ENCODE measurements around the gene CKAP5. TPM values are rescaled to one million over a fixed set of nuclear protein-coding genes. Genes with fewer than 3 reads are reported as not detected.

CKAP5 gene
- total RNA-seq, 1 experiment from 2014 or later, result 171 TPM

DNA sequence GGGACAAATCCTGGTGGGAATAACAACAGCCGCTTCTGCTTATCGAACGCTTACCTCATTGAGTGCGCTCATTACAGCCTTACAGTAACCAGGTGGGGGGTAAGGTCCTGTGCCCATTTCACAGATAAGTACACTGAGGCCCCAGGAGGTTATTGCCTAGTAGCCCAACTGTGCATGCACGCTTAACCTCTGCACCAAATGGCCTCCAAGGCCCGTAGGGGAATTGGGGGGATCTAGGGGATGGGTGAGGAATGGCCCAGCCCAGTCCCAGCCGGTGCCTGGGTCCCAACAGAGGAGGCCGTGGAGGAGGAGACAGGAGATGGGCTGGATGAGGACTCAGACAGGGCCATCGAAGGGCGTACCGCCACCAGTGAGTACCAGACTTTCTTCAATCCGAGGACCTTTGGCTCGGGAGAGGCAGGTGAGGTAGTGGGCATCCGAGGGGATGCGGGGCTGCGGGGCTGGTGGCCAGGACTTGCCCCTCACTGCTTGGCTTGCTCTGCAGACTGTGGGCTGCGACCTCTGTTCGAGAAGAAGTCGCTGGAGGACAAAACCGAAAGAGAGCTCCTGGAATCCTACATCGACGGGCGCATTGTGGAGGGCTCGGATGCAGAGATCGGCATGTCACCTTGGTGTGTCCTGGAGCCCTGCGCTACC, 119.7 kb downstream of the CKAP5 start:
- no peak for ATAC-seq

DNA sequence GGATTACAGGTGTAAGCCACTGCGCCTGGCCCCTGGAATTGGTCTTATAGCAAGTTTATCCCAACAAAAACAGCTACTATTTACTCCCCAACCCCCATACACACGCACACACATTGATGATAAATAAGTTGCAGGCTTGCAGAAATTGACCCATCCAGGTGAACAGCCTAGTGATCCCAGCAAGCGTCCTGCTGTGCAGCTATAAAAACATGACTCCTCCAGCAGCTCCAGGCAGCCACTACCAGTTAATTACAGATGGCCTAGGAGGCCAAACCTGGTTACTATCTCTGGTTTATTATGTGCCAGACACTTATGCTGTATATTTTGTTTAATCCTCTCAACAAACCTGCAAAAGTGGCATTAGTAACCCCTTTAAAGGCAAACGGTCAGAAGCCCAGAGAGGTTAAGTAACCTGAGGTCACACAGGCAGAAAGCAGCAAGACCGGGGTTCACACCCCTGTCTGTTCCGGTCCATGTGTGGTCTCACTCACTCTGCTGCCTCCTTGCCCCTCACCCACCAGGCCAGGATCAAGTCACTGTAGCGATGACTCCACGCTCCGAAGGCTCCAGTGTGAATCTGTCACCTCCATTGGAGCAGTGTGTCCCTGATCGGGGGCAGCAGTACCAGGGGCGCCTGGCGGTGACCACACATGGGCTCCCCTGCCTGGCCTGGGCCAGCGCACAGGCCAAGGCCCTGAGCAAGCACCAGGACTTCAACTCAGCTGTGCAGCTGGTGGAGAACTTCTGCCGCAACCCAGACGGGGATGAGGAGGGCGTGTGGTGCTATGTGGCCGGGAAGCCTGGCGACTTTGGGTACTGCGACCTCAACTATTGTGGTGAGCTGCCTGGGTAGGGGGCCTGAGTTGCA, 120.5 kb downstream of the CKAP5 start:
- H3K4me1 Mint-ChIP-seq, result peaks cover 10% of the 10 kb centered on the region
- POLR2A ChIA-PET, result no interaction called here
- H3K36me3 Mint-ChIP-seq, result no peaks in the 10 kb centered on the region
- DNase-seq (ENCODE audit: low spot score) (no peak), ATAC-seq (peak; percentile 29; the same call in 1 of the 2 replicates)
- no peaks in the 10 kb centered on the region for H3K9me3 Mint-ChIP-seq
- H3K4me3 Mint-ChIP-seq, result no peak overlapping the region
- no peak for TF ChIP-seq ZNF263 (CRISPR knock-in tag; IDR thresholded peaks at IDR 0.05; ENCODE audit: low read depth)
- TF ChIP-seq ZNF396 (CRISPR knock-in tag; IDR thresholded peaks at IDR 0.05; ENCODE audit: borderline replicate concordance), result no peak
- TF ChIP-seq ZNF317 (CRISPR knock-in tag; IDR thresholded peaks at IDR 0.05; ENCODE audit: borderline replicate concordance, low read depth), result no peak
- TF ChIP-seq KAT7 (CRISPR knock-in tag; IDR thresholded peaks at IDR 0.05; ENCODE audit: borderline replicate concordance), result no peak
- no peaks in the 10 kb centered on the region for H3K27me3 Mint-ChIP-seq (ENCODE audit: low read depth)
- CTCF ChIA-PET, result interaction anchor here (1.9 kb wide), 1 partner anchor 428 kb away, joined by 7 read pairs; no protein-coding TSS in a partner anchor
- H3K27ac Mint-ChIP-seq, result no peak overlapping the region

More for the DNA sequence above, 119.7 kb downstream of the CKAP5 start:
- peaks cover 10% of the 10 kb centered on the region for H3K4me1 Mint-ChIP-seq
- H3K9me3 Mint-ChIP-seq, result no peaks in the 10 kb centered on the region
- no peaks in the 10 kb centered on the region for H3K27me3 Mint-ChIP-seq (ENCODE audit: low read depth)
- no peak overlapping the region for H3K4me3 Mint-ChIP-seq
- TF ChIP-seq, protein P1, sequence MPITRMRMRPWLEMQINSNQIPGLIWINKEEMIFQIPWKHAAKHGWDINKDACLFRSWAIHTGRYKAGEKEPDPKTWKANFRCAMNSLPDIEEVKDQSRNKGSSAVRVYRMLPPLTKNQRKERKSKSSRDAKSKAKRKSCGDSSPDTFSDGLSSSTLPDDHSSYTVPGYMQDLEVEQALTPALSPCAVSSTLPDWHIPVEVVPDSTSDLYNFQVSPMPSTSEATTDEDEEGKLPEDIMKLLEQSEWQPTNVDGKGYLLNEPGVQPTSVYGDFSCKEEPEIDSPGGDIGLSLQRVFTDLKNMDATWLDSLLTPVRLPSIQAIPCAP (CRISPR knock-in tag; IDR thresholded peaks at IDR 0.05), result 0 out of 2 replicates have a peak, but pooled peaks have one; percentile 26
- peak; percentile 51; the same call in 1 of the 2 replicates for TF ChIP-seq GTF2I (CRISPR knock-in tag; conservative IDR thresholded peaks at IDR 0.05)
- TF ChIP-seq, protein P2, sequence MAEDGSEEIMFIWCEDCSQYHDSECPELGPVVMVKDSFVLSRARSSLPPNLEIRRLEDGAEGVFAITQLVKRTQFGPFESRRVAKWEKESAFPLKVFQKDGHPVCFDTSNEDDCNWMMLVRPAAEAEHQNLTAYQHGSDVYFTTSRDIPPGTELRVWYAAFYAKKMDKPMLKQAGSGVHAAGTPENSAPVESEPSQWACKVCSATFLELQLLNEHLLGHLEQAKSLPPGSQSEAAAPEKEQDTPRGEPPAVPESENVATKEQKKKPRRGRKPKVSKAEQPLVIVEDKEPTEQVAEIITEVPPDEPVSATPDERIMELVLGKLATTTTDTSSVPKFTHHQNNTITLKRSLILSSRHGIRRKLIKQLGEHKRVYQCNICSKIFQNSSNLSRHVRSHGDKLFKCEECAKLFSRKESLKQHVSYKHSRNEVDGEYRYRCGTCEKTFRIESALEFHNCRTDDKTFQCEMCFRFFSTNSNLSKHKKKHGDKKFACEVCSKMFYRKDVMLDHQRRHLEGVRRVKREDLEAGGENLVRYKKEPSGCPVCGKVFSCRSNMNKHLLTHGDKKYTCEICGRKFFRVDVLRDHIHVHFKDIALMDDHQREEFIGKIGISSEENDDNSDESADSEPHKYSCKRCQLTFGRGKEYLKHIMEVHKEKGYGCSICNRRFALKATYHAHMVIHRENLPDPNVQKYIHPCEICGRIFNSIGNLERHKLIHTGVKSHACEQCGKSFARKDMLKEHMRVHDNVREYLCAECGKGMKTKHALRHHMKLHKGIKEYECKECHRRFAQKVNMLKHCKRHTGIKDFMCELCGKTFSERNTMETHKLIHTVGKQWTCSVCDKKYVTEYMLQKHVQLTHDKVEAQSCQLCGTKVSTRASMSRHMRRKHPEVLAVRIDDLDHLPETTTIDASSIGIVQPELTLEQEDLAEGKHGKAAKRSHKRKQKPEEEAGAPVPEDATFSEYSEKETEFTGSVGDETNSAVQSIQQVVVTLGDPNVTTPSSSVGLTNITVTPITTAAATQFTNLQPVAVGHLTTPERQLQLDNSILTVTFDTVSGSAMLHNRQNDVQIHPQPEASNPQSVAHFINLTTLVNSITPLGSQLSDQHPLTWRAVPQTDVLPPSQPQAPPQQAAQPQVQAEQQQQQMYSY (CRISPR knock-in tag; IDR thresholded peaks at IDR 0.05), result no peak
- DNase-seq (ENCODE audit: low spot score), result no peak
- CTCF ChIA-PET, result interaction anchor here (1.9 kb wide), 1 partner anchor 427 kb away, joined by 7 read pairs; no protein-coding TSS in a partner anchor
- no peaks in the 10 kb centered on the region for H3K36me3 Mint-ChIP-seq
- H3K27ac Mint-ChIP-seq, result no peak overlapping the region
- POLR2A ChIA-PET, result no interaction called here

DNA sequence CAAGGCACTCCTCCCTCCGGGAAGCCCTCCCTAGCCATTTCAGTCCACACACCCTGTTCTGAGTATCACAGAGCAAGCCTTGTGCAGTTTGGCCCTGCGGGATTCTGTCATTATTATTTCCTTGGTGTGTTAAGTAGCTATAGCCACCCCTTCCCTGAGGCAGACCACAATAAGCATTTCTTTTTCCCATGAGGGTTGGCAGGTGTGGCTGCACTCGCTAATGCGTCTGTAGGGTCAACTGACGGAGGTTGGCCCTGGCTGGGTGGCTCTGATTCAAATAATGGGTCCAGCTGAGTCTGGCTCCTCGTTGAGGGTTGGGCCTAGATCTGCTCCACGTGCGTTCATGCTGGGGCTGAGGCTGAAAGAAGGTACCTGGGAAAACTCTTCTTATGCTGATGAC, 122.0 kb downstream of the CKAP5 start:
- H3K27me3 Mint-ChIP-seq (ENCODE audit: low read depth), result no peaks in the 10 kb centered on the region
- ChIA-PET POLR2A (interaction anchor here (0.6 kb wide), 1 partner anchor 154 kb away, joined by 11 read pairs; no protein-coding TSS in a partner anchor), CTCF (interaction anchor here (0.5 kb wide), 1 partner anchor 212 kb away, joined by 4 read pairs; the partner anchor contains the start of gene CSTPP1)
- H3K9me3 Mint-ChIP-seq, result no peaks in the 10 kb centered on the region
- no peaks in the 10 kb centered on the region for H3K36me3 Mint-ChIP-seq
- peak overlapping the region; percentile 53 for H3K27ac Mint-ChIP-seq
- DNase-seq (ENCODE audit: low spot score) (no peak), ATAC-seq (peak; percentile 33)
- H3K4me3 Mint-ChIP-seq, result no peak overlapping the region
- H3K4me1 Mint-ChIP-seq, result peaks cover 10% of the 10 kb centered on the region
- TF ChIP-seq, protein P3, sequence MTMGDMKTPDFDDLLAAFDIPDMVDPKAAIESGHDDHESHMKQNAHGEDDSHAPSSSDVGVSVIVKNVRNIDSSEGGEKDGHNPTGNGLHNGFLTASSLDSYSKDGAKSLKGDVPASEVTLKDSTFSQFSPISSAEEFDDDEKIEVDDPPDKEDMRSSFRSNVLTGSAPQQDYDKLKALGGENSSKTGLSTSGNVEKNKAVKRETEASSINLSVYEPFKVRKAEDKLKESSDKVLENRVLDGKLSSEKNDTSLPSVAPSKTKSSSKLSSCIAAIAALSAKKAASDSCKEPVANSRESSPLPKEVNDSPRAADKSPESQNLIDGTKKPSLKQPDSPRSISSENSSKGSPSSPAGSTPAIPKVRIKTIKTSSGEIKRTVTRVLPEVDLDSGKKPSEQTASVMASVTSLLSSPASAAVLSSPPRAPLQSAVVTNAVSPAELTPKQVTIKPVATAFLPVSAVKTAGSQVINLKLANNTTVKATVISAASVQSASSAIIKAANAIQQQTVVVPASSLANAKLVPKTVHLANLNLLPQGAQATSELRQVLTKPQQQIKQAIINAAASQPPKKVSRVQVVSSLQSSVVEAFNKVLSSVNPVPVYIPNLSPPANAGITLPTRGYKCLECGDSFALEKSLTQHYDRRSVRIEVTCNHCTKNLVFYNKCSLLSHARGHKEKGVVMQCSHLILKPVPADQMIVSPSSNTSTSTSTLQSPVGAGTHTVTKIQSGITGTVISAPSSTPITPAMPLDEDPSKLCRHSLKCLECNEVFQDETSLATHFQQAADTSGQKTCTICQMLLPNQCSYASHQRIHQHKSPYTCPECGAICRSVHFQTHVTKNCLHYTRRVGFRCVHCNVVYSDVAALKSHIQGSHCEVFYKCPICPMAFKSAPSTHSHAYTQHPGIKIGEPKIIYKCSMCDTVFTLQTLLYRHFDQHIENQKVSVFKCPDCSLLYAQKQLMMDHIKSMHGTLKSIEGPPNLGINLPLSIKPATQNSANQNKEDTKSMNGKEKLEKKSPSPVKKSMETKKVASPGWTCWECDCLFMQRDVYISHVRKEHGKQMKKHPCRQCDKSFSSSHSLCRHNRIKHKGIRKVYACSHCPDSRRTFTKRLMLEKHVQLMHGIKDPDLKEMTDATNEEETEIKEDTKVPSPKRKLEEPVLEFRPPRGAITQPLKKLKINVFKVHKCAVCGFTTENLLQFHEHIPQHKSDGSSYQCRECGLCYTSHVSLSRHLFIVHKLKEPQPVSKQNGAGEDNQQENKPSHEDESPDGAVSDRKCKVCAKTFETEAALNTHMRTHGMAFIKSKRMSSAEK (CRISPR knock-in tag; IDR thresholded peaks at IDR 0.05; ENCODE audit: borderline replicate concordance), result no peak
- no peak for TF ChIP-seq SMAD3 (CRISPR knock-in tag; IDR thresholded peaks at IDR 0.05; ENCODE audit: borderline replicate concordance)
- TF ChIP-seq GTF2I (CRISPR knock-in tag; conservative IDR thresholded peaks at IDR 0.05), result no peak
- no peak for TF ChIP-seq ATF1 (CRISPR knock-in tag; IDR thresholded peaks at IDR 0.05)
- no peak for TF ChIP-seq GRHL2 (CRISPR knock-in tag; IDR thresholded peaks at IDR 0.05; ENCODE audit: insufficient replicate concordance, severe bottlenecking)
- no peak for TF ChIP-seq CBFB (CRISPR knock-in tag; IDR thresholded peaks at IDR 0.05; ENCODE audit: low read depth)
- no peak for TF ChIP-seq MXD4 (CRISPR knock-in tag; IDR thresholded peaks at IDR 0.05; ENCODE audit: borderline replicate concordance)
- TF ChIP-seq ZNF263 (CRISPR knock-in tag; IDR thresholded peaks at IDR 0.05; ENCODE audit: low read depth), result no peak
- TF ChIP-seq, protein P4, sequence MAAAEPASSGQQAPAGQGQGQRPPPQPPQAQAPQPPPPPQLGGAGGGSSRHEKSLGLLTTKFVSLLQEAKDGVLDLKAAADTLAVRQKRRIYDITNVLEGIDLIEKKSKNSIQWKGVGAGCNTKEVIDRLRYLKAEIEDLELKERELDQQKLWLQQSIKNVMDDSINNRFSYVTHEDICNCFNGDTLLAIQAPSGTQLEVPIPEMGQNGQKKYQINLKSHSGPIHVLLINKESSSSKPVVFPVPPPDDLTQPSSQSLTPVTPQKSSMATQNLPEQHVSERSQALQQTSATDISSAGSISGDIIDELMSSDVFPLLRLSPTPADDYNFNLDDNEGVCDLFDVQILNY (CRISPR knock-in tag; IDR thresholded peaks at IDR 0.05), result no peak
- TF ChIP-seq ESRRA (CRISPR knock-in tag; IDR thresholded peaks at IDR 0.05; ENCODE audit: borderline replicate concordance), result no peak
- no peak for TF ChIP-seq MYBL2 (CRISPR knock-in tag; IDR thresholded peaks at IDR 0.05)
- TF ChIP-seq KAT7 (CRISPR knock-in tag; IDR thresholded peaks at IDR 0.05; ENCODE audit: borderline replicate concordance), result no peak
